Ascending aorta (tissue), 2 donors: ENCODE measurements around the gene YES1. TPM values are rescaled to one million over a fixed set of nuclear protein-coding genes. Genes with fewer than 3 reads are reported as not detected.
"Not testable (repeated sequence)": the region's sequence is repeated elsewhere in the genome, so short reads cannot be mapped to it uniquely, and the experiment has no call there.

Experiments
- DNase-seq, 2 donors: peaks; one replicate each; pipeline ENCODE4 v3.0.0-alpha.2; 2019; ENCODE audit warnings: low spot score in 2 of 2
- H3K27ac ChIP-seq, 2 donors: fragments of 200-600 bp; sonication (generic); one replicate each; pipeline ENCODE4 v1.5.1; 2016 to 2017; ENCODE audit warnings: mild to moderate bottlenecking in 1 of 2
- H3K27me3 ChIP-seq: fragments of 200-600 bp; sonication (generic); one replicate; pipeline ENCODE4 v1.5.1; 2017
- H3K36me3 ChIP-seq, 2 donors: fragments of 200-600 bp; sonication (generic); one replicate each; pipeline ENCODE4 v1.5.1; 2016
- H3K4me1 ChIP-seq, 2 donors: fragments of 200-600 bp; sonication (generic); one replicate each; pipeline ENCODE4 v1.5.1; 2016 to 2017; ENCODE audit warnings: mild to moderate bottlenecking in 1 of 2
- H3K4me3 ChIP-seq, 2 donors: fragments of 200-600 bp; sonication (generic); one replicate each; pipeline ENCODE4 v1.5.1; 2016 to 2017; ENCODE audit warnings: mild to moderate bottlenecking in 1 of 2
- H3K9me3 ChIP-seq, 2 donors: fragments of 200-600 bp; sonication (generic); one replicate each; pipeline ENCODE4 v1.5.1; 2016
- CTCF ChIP-seq, 3 experiments: fragments of 200-600 bp in 2 of 3; fragments of 450-650 bp in 1 of 3; sonication (generic) in 2 of 3; IDR thresholded peaks; one replicate each; pipeline ENCODE4 v1.5.1; 2016 to 2019; ENCODE audit warnings: antibody characterized with exemption in 3 of 3, mild to moderate bottlenecking in 1 of 3, moderate library complexity in 1 of 3
- intact Hi-C: fragments of 100-400 bp; cut with DNase I; formaldehyde crosslinking; loops from one replicate; pipeline ENCODE4 v1.15.1; 2023
- total RNA-seq: library from RNA; depleted of rRNA; stranded (reverse); fragments of >200 nt; gene quantifications from one replicate; pipeline ENCODE4 v1.1.0, GENCODE V29; 2016

Gene YES1
- total RNA-seq, 1 donor from 2014 or later, result 30.5 TPM

GRCh38 chr18:789397-789796 lies 22.6 kb downstream of the YES1 start:
- no peaks in the 10 kb centered on the region for H3K27me3 ChIP-seq
- H3K27ac ChIP-seq, result no peak overlapping the region
- no peak for TF ChIP-seq CTCF (IDR thresholded peaks at IDR 0.05)
- no peaks in the 10 kb centered on the region for H3K9me3 ChIP-seq
- intact Hi-C loops, result no loop called here
- no peak for DNase-seq
- H3K36me3 ChIP-seq, result no peaks in the 10 kb centered on the region
- no peaks in the 10 kb centered on the region for H3K4me1 ChIP-seq
- H3K4me3 ChIP-seq, result no peak overlapping the region

GRCh38 chr18:785242-785641 lies 26.8 kb downstream of the YES1 start:
- Histone ChIP-seq H3K36me3 (no peaks in the 10 kb centered on the region), H3K27ac (no peak overlapping the region), H3K4me1 (no peaks in the 10 kb centered on the region), H3K9me3 (no peaks in the 10 kb centered on the region), H3K27me3 (no peaks in the 10 kb centered on the region), H3K4me3 (no peak overlapping the region)
- DNase-seq, result no peak
- no peak for TF ChIP-seq CTCF (IDR thresholded peaks at IDR 0.05)
- intact Hi-C loops, result no loop called here

GRCh38 chr18:784470-785172 lies 27.4 kb downstream of the YES1 start:
- TF ChIP-seq CTCF (IDR thresholded peaks at IDR 0.05), result no peak
- DNase-seq, result no peak
- no peaks in the 10 kb centered on the region for H3K9me3 ChIP-seq
- no peaks in the 10 kb centered on the region for H3K36me3 ChIP-seq
- H3K4me1 ChIP-seq, result no peaks in the 10 kb centered on the region
- intact Hi-C loops, result no loop called here
- H3K27ac ChIP-seq, result no peak overlapping the region
- no peaks in the 10 kb centered on the region for H3K27me3 ChIP-seq
- H3K4me3 ChIP-seq, result no peak overlapping the region

- Histone ChIP-seq H3K36me3 (no peaks in the 10 kb centered on the region), H3K27ac (no peak overlapping the region), H3K9me3 (no peaks in the 10 kb centered on the region), H3K27me3 (no peaks in the 10 kb centered on the region), H3K4me3 (no peak overlapping the region), H3K4me1 (no peaks in the 10 kb centered on the region)
- intact Hi-C loops, result no loop called here
- no peak for DNase-seq
- no peak for TF ChIP-seq CTCF (IDR thresholded peaks at IDR 0.05)
Measured at GRCh38 chr18:778194-778927, 33.7 kb downstream of the YES1 start.

GRCh38 chr18:777021-777420 lies 35.0 kb downstream of the YES1 start:
- intact Hi-C loops, result no loop called here
- Histone ChIP-seq H3K27ac (no peak overlapping the region), H3K4me1 (no peaks in the 10 kb centered on the region), H3K4me3 (no peak overlapping the region), H3K36me3 (no peaks in the 10 kb centered on the region), H3K9me3 (no peaks in the 10 kb centered on the region), H3K27me3 (no peaks in the 10 kb centered on the region)
- no peak for TF ChIP-seq CTCF (IDR thresholded peaks at IDR 0.05)
- DNase-seq, result no peak

GRCh38 chr18:776044-776443 lies 36.0 kb downstream of the YES1 start:
- intact Hi-C loops, H3K9me3 ChIP-seq: not testable (repeated sequence)

More at GRCh38 chr18:776044-776443, 36.0 kb downstream of the YES1 start:
- H3K27me3 ChIP-seq, H3K4me3 ChIP-seq, H3K27ac ChIP-seq, H3K36me3 ChIP-seq, DNase-seq, H3K4me1 ChIP-seq: not testable (repeated sequence)
